NT2/D1 (cell line): ENCODE results near the gene MZF1.

Source experiments
- YY1 ChIP-seq: IDR thresholded peaks from 2 replicates; pipeline ENCODE4 v1.6.1; 2011; ENCODE audit not compliant: insufficient read length, insufficient read depth
- ZNF274 ChIP-seq: IDR thresholded peaks from 2 replicates; pipeline ENCODE4 v1.6.1; 2011; ENCODE audit warnings: mild to moderate bottlenecking, low read depth, low read length

- TF ChIP-seq YY1, result no peak
- no peak for TF ChIP-seq ZNF274
These were observed 13.7 kb downstream of the MZF1 start for GRCh38 chr19:58559275-58560006.
